Mesenchymal stem cell (in vitro differentiated cells and primary cell): ENCODE data around the gene SUMO2.
"Not testable (repeated sequence)": the region's sequence is repeated elsewhere in the genome, so short reads cannot be mapped to it uniquely, and the experiment has no call there.

Source experiments
- DNase-seq: peaks from one replicate; pipeline ENCODE4 v3.0.0-alpha.2; 2013
- H2AFZ ChIP-seq: one replicate; pipeline ENCODE4 v1.6.1; 2013; ENCODE audit warnings: low read depth, mild to moderate bottlenecking, control low read depth, inconsistent platforms, low read length, moderate library complexity
- H2AK5ac ChIP-seq: 2 replicates; pipeline ENCODE4 v1.6.1; 2013; ENCODE audit warnings: low read length, moderate library complexity, mild to moderate bottlenecking, inconsistent platforms; ENCODE audit not compliant: severe bottlenecking
- H2BK120ac ChIP-seq: one replicate; pipeline ENCODE4 v1.6.1; 2013; ENCODE audit warnings: low read depth, mild to moderate bottlenecking, inconsistent platforms, low read length, moderate library complexity
- H2BK12ac ChIP-seq, 2 experiments: one replicate each; pipeline ENCODE4 v1.6.1; 2013; ENCODE audit warnings: inconsistent platforms in 2 of 2, low read length in 2 of 2, mild to moderate bottlenecking in 2 of 2, moderate library complexity in 2 of 2, control low read depth in 1 of 2
- H2BK15ac ChIP-seq: one replicate; pipeline ENCODE4 v1.6.1; 2013; ENCODE audit warnings: mild to moderate bottlenecking, low read depth, inconsistent platforms; ENCODE audit not compliant: poor library complexity, severe bottlenecking
- H2BK5ac ChIP-seq: 2 replicates; pipeline ENCODE4 v1.6.1; 2013; ENCODE audit warnings: low read depth, mild to moderate bottlenecking, low read length, control low read depth, inconsistent platforms; ENCODE audit not compliant: poor library complexity, severe bottlenecking
- H3K14ac ChIP-seq, 2 experiments: one replicate each; pipeline ENCODE4 v1.6.1; 2013; ENCODE audit warnings: inconsistent platforms in 2 of 2, low read length in 2 of 2, control low read depth in 1 of 2, mild to moderate bottlenecking in 1 of 2, moderate library complexity in 1 of 2
- H3K18ac ChIP-seq, 2 experiments: one replicate each; pipeline ENCODE4 v1.6.1; 2013; ENCODE audit warnings: inconsistent platforms in 2 of 2, low read length in 2 of 2, control low read depth in 1 of 2, low read depth in 1 of 2, mild to moderate bottlenecking in 1 of 2
- H3K23ac ChIP-seq, 2 experiments: one replicate each; pipeline ENCODE4 v1.6.1; 2013; ENCODE audit warnings: inconsistent platforms in 2 of 2, low read length in 2 of 2, mild to moderate bottlenecking in 2 of 2, moderate library complexity in 2 of 2, control low read depth in 1 of 2
- H3K27ac ChIP-seq: 2 replicates; pipeline ENCODE4 v1.5.1; 2013; ENCODE audit warnings: mild to moderate bottlenecking, moderate library complexity, low read length, control low read depth, inconsistent platforms; ENCODE audit not compliant: poor library complexity, severe bottlenecking
- H3K27me3 ChIP-seq, 2 experiments: 2 replicates each; pipeline versions ENCODE4 v1.6.1 to v1.7.0; 2013; ENCODE audit warnings: low read length in 2 of 2, mild to moderate bottlenecking in 2 of 2, moderate library complexity in 2 of 2, control low read depth in 1 of 2, inconsistent platforms in 1 of 2; ENCODE audit not compliant: control insufficient read depth in 1 of 2, insufficient read depth in 1 of 2
- H3K36me3 ChIP-seq, 2 experiments: 2 replicates each; pipeline versions ENCODE4 v1.6.1 to v1.7.0; 2013; ENCODE audit warnings: low read length in 2 of 2, control low read depth in 1 of 2, inconsistent platforms in 1 of 2, low read depth in 1 of 2, mild to moderate bottlenecking in 1 of 2; ENCODE audit not compliant: insufficient read depth in 2 of 2, control insufficient read depth in 1 of 2
- H3K4ac ChIP-seq, 2 experiments: one replicate each; pipeline ENCODE4 v1.6.1; 2013; ENCODE audit warnings: inconsistent platforms in 2 of 2, low read length in 2 of 2, mild to moderate bottlenecking in 2 of 2, moderate library complexity in 2 of 2, control low read depth in 1 of 2, low read depth in 1 of 2
- H3K4me1 ChIP-seq: 2 replicates; pipeline ENCODE4 v1.6.1; 2013; ENCODE audit warnings: low read depth, low read length, control low read depth; ENCODE audit not compliant: control insufficient read depth, insufficient read depth
- H3K4me2 ChIP-seq: 2 replicates; pipeline ENCODE4 v1.6.1; 2013; ENCODE audit warnings: low read length, mild to moderate bottlenecking, inconsistent platforms; ENCODE audit not compliant: poor library complexity, severe bottlenecking
- H3K4me3 ChIP-seq, 2 experiments: 2 replicates each; pipeline versions ENCODE4 v1.5.1 to v1.7.0; 2013; ENCODE audit warnings: low read length in 2 of 2, mild to moderate bottlenecking in 2 of 2, control low read depth in 1 of 2, low read depth in 1 of 2; ENCODE audit not compliant: insufficient read depth in 1 of 2
- H3K79me1 ChIP-seq: replicated peaks from 2 replicates; pipeline ENCODE4 v1.6.1; 2013; ENCODE audit warnings: mild to moderate bottlenecking, control low read depth, low read length, inconsistent platforms; ENCODE audit not compliant: poor library complexity, severe bottlenecking
- H3K9ac ChIP-seq: 2 replicates; pipeline ENCODE4 v1.7.0; 2013; ENCODE audit warnings: mild to moderate bottlenecking, low read length, moderate library complexity
- H3K9me3 ChIP-seq: 2 replicates; pipeline ENCODE4 v1.7.0; 2013; ENCODE audit warnings: mild to moderate bottlenecking, low read length; ENCODE audit not compliant: control insufficient read depth
- H4K8ac ChIP-seq: one replicate; pipeline ENCODE4 v1.6.1; 2013; ENCODE audit warnings: inconsistent platforms, mild to moderate bottlenecking, low read length, moderate library complexity
- H4K91ac ChIP-seq: one replicate; pipeline ENCODE4 v1.6.1; 2013; ENCODE audit warnings: mild to moderate bottlenecking, low read length, inconsistent platforms
- whole genome bisulfite sequencing: methylation state at CpG from one replicate; pipeline ENCODE4 v1.1.7; 2013; ENCODE audit warnings: mixed read lengths; 5-methylcytosine and 5-hydroxymethylcytosine counted together

SUMO2 gene

DNA sequence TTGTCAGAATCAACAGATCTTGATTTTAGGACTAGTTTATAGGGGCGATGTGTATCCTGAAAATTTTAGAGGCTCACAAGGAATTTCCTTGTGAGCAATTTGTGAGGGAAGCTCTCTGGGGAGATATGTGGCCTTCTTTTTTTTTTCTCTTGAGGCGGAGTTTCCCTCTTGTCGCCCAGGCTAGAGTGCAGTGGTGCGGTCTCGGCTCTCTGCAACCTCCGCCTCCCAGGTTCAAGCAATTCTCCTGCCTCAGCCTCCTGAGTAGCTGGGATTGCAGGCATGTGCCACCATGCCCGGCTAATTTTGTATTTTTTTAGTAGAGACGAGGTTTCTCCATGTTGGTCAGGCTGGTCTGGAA is 24.3 kb upstream of the SUMO2 start:
- H2BK15ac ChIP-seq, H2BK120ac ChIP-seq, H4K91ac ChIP-seq, H2AFZ ChIP-seq, H3K27ac ChIP-seq, H2BK5ac ChIP-seq, H2BK12ac ChIP-seq, DNase-seq, H2AK5ac ChIP-seq, H3K9me3 ChIP-seq, H3K23ac ChIP-seq, H3K27me3 ChIP-seq, H3K18ac ChIP-seq, H4K8ac ChIP-seq, H3K4ac ChIP-seq, H3K4me1 ChIP-seq, H3K4me2 ChIP-seq, H3K14ac ChIP-seq: not testable (repeated sequence)
- Histone ChIP-seq H3K36me3 (peaks cover 10 to 27% of the 10 kb centered on the region in 2 experiments), H3K4me3 (peak overlapping the region in 1 of 2 experiments; percentile 100), H3K79me1 (peaks cover 14% of the 10 kb centered on the region), H3K9ac (peak overlapping the region; percentile 100)
- WGBS, result 95% methylated on average over 8 of the region's 8 CpGs

DNA sequence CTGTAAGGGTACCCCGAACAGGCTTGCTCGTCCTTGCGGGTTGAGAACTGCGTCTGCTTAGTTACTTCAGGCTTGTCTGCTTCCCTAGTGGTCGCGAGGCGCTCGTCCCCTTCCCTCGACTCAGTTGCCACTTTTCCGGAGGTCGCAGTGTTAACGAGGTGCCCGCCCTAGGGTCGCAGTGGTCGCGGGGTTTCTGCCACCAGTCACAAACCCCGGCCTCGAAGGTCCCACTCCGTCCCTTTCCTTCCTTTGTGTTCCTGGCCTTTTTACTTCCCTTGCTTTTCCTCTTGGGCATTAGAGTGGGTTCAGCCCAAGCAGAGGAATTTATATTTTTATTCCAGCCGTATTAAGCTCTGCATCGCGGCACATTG is 23.0 kb upstream of the SUMO2 start:
- H2BK12ac ChIP-seq, result peak overlapping the region in 1 of 2 experiments; percentile 10
- H3K4me2 ChIP-seq, result peak overlapping the region; percentile 59
- H2BK5ac ChIP-seq, result no peak overlapping the region
- H3K27ac ChIP-seq, result peak overlapping the region; percentile 98
- no peak for DNase-seq
- peak overlapping the region; percentile 92 for H4K8ac ChIP-seq
- H4K91ac ChIP-seq, result peak overlapping the region; percentile 78
- H3K4me3 ChIP-seq, result peak overlapping the region; percentile 93 to 100
- peaks cover 9% of the 10 kb centered on the region for H3K79me1 ChIP-seq
- peak overlapping the region; percentile 67 to 100 for H3K18ac ChIP-seq
- no peak overlapping the region for H3K23ac ChIP-seq
- under 1% methylated on average over 22 of the region's 22 CpGs for WGBS
- peaks cover 6 to 16% of the 10 kb centered on the region in 2 experiments for H3K36me3 ChIP-seq
- no peaks in the 10 kb centered on the region for H3K27me3 ChIP-seq
- peaks cover 8% of the 10 kb centered on the region for H3K4me1 ChIP-seq
- H2BK120ac ChIP-seq, result no peak overlapping the region
- H3K9me3 ChIP-seq, result no peaks in the 10 kb centered on the region
- peak overlapping the region; percentile 72 for H2AFZ ChIP-seq
- peak overlapping the region in 1 of 2 experiments; percentile 91 for H3K14ac ChIP-seq
- peak overlapping the region in 1 of 2 experiments; percentile 83 for H3K4ac ChIP-seq
- H2BK15ac ChIP-seq, result no peak overlapping the region
- H3K9ac ChIP-seq, result peak overlapping the region; percentile 100
- no peak overlapping the region for H2AK5ac ChIP-seq

DNA sequence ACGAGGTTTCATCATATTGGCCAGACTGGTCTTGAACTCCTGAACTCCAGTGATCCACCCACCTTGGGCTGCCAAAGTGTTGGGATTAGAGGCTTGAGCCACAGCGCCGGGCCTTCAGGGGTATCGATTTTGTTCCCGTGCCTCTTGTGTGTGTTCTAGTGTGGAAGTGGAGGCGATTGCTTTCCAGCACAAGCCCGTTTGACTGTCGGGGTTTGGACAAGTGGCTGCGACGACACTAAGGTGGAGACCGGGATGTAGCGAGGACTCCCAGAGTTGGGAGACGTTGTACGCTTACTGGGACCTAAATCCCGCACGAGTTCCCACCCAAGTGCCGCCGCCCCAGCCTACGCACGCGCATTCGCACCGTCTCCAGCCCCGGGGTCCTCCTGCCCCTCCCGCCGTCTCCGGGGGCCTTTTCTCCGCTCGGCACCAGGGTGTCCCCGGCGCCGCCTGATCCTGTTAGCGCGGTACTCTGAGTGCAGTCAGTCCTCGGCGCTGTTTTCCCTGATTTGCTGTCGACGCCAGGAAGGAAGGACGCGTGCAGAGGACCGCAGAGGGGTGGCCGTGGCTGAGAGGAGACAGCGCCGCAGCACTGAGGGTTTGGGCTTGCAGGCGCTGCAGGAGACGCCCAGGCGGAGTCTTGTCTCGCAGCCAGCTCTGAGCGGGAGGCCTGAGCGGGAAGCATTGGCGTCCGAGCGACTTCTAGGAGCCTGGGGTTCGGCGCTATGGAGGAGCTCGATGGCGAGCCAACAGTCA is 22.5 kb upstream of the SUMO2 start, which contains the start of gene NUP85:
NUP85 (plus strand) TSS at position 643 of the 756 bp plus-strand sequence; CDS start at position 726, 83 bp downstream.
- no peak within 1 kb of the TSS for H2AK5ac ChIP-seq
- peaks cover 8% of the 10 kb centered on the region for H3K4me1 ChIP-seq

DNA sequence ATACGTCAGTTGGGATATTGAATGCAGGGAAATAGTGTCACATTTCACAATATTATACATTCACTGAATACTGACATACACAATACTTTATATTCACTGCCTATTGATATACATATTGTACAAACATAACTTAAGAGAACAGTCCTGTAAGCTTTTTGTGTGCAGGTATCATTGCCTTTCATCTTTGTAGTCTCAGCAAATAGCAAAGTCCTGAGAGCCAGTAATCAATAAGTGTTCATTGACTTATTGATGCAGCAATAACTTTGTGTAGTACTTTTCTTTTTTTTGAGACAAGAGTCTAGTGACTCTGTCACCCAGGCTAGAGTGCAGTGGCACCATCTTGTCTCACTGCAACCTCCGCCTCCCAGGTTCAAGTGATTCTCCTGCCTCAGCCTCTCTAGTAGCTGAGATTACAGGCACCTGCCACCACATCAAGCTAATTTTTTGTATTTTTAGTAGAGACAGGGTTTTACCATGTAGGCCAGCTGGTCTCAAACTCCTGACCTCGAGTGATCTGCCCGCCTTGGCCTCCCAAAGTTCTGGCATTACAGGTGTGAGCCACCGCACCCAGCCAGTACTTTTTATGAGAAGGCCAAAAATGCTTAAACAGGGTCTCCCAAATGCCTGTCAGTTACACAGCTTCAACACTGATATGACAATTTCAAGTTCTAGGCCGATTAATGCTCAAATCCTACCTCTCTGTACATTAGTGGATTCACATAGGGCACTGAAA is 17.3 kb upstream of the SUMO2 start:
- Histone ChIP-seq H2AK5ac (no peak overlapping the region), H2AFZ (no peak overlapping the region), H4K91ac (no peak overlapping the region), H2BK120ac (no peak overlapping the region), H3K14ac (no peak overlapping the region), H4K8ac (no peak overlapping the region), H3K4ac (no peak overlapping the region), H2BK15ac (no peak overlapping the region), H3K9me3 (no peaks in the 10 kb centered on the region), H3K36me3 (no peaks in the 10 kb centered on the region), H2BK12ac (no peak overlapping the region), H3K27me3 (no peaks in the 10 kb centered on the region), H3K27ac (no peak overlapping the region), H3K4me1 (peaks cover 7% of the 10 kb centered on the region), H3K18ac (no peak overlapping the region), H3K23ac (no peak overlapping the region), H3K9ac (no peak overlapping the region), H3K79me1 (no peaks in the 10 kb centered on the region), H3K4me3 (no peak overlapping the region), H2BK5ac (no peak overlapping the region), H3K4me2 (no peak overlapping the region)
- DNase-seq, result no peak
- 92% methylated on average over 4 of the region's 6 CpGs for WGBS

More for the DNA sequence above, 22.5 kb upstream of the SUMO2 start, which contains the start of gene NUP85:
- Histone ChIP-seq H2BK120ac (peak within 1 kb of the TSS; percentile 88), H3K4me2 (peak within 1 kb of the TSS; percentile 71), H2AFZ (peak within 1 kb of the TSS; percentile 95), H3K4me3 (peak within 1 kb of the TSS; percentile 93 to 100), H3K79me1 (peaks cover 6% of the 10 kb centered on the region), H3K4ac (peak within 1 kb of the TSS; percentile 95), H2BK12ac (peak within 1 kb of the TSS in 1 of 2 experiments; percentile 86), H3K9me3 (no peaks in the 10 kb centered on the region), H3K18ac (peak within 1 kb of the TSS; percentile 96 to 100), H3K27ac (peak within 1 kb of the TSS; percentile 98), H3K23ac (peak within 1 kb of the TSS in 1 of 2 experiments; percentile 59), H3K14ac (peak within 1 kb of the TSS in 1 of 2 experiments; percentile 91), H3K9ac (peak within 1 kb of the TSS; percentile 100), H2BK15ac (peak within 1 kb of the TSS; percentile 98), H4K8ac (peak within 1 kb of the TSS; percentile 95), H2BK5ac (peak within 1 kb of the TSS; percentile 100), H4K91ac (peak within 1 kb of the TSS; percentile 98), H3K27me3 (no peaks in the 10 kb centered on the region), H3K36me3 (peaks cover 4 to 12% of the 10 kb centered on the region in 2 experiments)
- DNase-seq, result peak; percentile 93
- WGBS, result under 1% methylated on average over 57 of the region's 57 CpGs
